ENCODE results near the gene ELOF1. TPM values are rescaled to one million over a fixed set of nuclear protein-coding genes. Genes with fewer than 3 reads are reported as not detected.

Gene ELOF1
- total and polyA plus RNA-seq, 2 of the 4 experiments (the other 2 are of a cell fraction) = 62.4 to 96.8 TPM

- intact Hi-C loops (cut with micrococcal nuclease) = no loop called here
- Histone ChIP-seq H3K27ac (ENCODE audit: insufficient read depth, low read length) (no peak overlapping the region), H3K4me3 (ENCODE audit: insufficient read depth, low read depth, low read length) (no peak overlapping the region), H3K9me1 (ENCODE audit: insufficient read depth, low read length) (peaks cover 10% of the 10 kb centered on the region; the same call in 1 of the 2 replicates), H2AK5ac (ENCODE audit: low read depth, low read length) (no peak overlapping the region; the same call in 1 of the 2 replicates), H4K5ac (ENCODE audit: low read depth, low read length) (no peak overlapping the region), H4K91ac (ENCODE audit: insufficient read depth, low read depth, low read length) (no peak overlapping the region), H2AFZ (replicated peaks; ENCODE audit: low read length, poor library complexity) (peak overlapping the region; percentile 23), H2BK120ac (ENCODE audit: low read depth, low read length) (no peak overlapping the region), H2AK9ac (replicated peaks; ENCODE audit: low read depth, low read length, poor library complexity) (no peak overlapping the region), H3K4ac (ENCODE audit: low read depth, low read length) (no peak overlapping the region), H3K27me3 (ENCODE audit: control insufficient read depth, insufficient read depth, low read length) (no peaks in the 10 kb centered on the region), H3K4me2 (ENCODE audit: low read depth, low read length) (no peak overlapping the region), H3K4me1 (ENCODE audit: control insufficient read depth, insufficient read depth, low read length) (no peaks in the 10 kb centered on the region; the same call in 1 of the 2 replicates), H3K14ac (replicated peaks; ENCODE audit: low read depth, low read length) (no peak overlapping the region), H3K79me1 (ENCODE audit: low read depth in 1 of 2, low read length in 2 of 2) (peaks cover 9 to 29% of the 10 kb centered on the region in 2 experiments), H2BK20ac (ENCODE audit: low read depth, low read length) (no peak overlapping the region), H3K36me3 (ENCODE audit: control insufficient read depth, insufficient read depth, low read length) (peaks cover 6% of the 10 kb centered on the region), H2BK15ac (ENCODE audit: low read depth, low read length) (no peak overlapping the region), H3K9ac (ENCODE audit: low read depth, low read length) (no peak overlapping the region), H3K18ac (ENCODE audit: low read depth, low read length) (no peak overlapping the region), H3K23ac (ENCODE audit: low read depth, low read length) (no peak overlapping the region), H4K8ac (ENCODE audit: low read depth in 2 of 2, low read length in 2 of 2) (no peak overlapping the region; a peak in 1 of 4 replicates), H2BK5ac (ENCODE audit: low read depth, low read length, poor library complexity, severe bottlenecking) (no peak overlapping the region), H3K56ac (ENCODE audit: extremely low read depth, insufficient read depth, low read length) (no peak overlapping the region), H3K9me3 (ENCODE audit: control insufficient read depth, insufficient read depth, low read length) (no peaks in the 10 kb centered on the region), H4K20me1 (ENCODE audit: insufficient read depth, low read length) (peaks cover 25% of the 10 kb centered on the region)
- 90% methylated on average over 2 of the region's 10 CpGs; no CpG with 5 or more reads in 1 of the 2 experiments for WGBS, 2 experiments (ENCODE audit: extremely low coverage in 2 of 2, insufficient read length in 1 of 2)
- no TSS peak for BruUV-seq (replicated peaks)
- dilution Hi-C loops (cut with HindIII; ENCODE audit: low sequenced_read_pairs, unreplicated experiment) = no loop called here
- ChIA-PET CTCF (no interaction called here), POLR2A (ENCODE audit: unreplicated experiment) (no interaction called here)
- TF ChIP-seq BHLHE40 (IDR thresholded peaks at IDR 0.05; ENCODE audit: low read depth, low read length) (no peak), CEBPB (IDR thresholded peaks at IDR 0.05; ENCODE audit: low read depth, low read length) (no peak), RFX5 (IDR thresholded peaks at IDR 0.05; ENCODE audit: low read depth, low read length) (no peak), MAZ (IDR thresholded peaks at IDR 0.05; ENCODE audit: borderline replicate concordance, low read depth, low read length) (no peak), MXI1 (IDR thresholded peaks at IDR 0.05; ENCODE audit: borderline replicate concordance, low read depth, low read length) (no peak), POLR2A (IDR thresholded peaks at IDR 0.05; ENCODE audit: low read depth, low read length) (no peak), NFE2L2 (IDR thresholded peaks at IDR 0.05; ENCODE audit: low read depth, low read length) (no peak), SMC3 (IDR thresholded peaks at IDR 0.05; ENCODE audit: low read depth, low read length) (no peak), FOS (IDR thresholded peaks at IDR 0.05; ENCODE audit: low read depth, low read length) (no peak)
- TF ChIP-seq, protein P1, sequence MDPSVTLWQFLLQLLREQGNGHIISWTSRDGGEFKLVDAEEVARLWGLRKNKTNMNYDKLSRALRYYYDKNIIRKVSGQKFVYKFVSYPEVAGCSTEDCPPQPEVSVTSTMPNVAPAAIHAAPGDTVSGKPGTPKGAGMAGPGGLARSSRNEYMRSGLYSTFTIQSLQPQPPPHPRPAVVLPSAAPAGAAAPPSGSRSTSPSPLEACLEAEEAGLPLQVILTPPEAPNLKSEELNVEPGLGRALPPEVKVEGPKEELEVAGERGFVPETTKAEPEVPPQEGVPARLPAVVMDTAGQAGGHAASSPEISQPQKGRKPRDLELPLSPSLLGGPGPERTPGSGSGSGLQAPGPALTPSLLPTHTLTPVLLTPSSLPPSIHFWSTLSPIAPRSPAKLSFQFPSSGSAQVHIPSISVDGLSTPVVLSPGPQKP (IDR thresholded peaks at IDR 0.05; ENCODE audit: borderline replicate concordance, low read depth, low read length) = no peak
- DNase-seq (no peak), ATAC-seq (ENCODE audit: low read depth) (no peak)
- in situ Hi-C loops (cut with MboI; ENCODE audit: low sequenced_read_pairs) = no loop called here
Observed at GRCh38 chr19:11596156-11596555, 37.1 kb upstream of the ELOF1 start.
